Endodermal cell (in vitro differentiated cells): Measurements from ENCODE around the gene FBXL16. TPM values are rescaled to one million over a fixed set of nuclear protein-coding genes. Genes with fewer than 3 reads are reported as not detected.

Experiments used
- DNase-seq: peaks from one replicate; pipeline ENCODE4 v3.0.0-alpha.2; 2017
- H3K27ac ChIP-seq: 2 replicates; pipeline ENCODE4 v1.5.1; 2013; ENCODE audit warnings: mild to moderate bottlenecking, low read depth, low read length, moderate library complexity
- H3K27me3 ChIP-seq: 2 replicates; pipeline ENCODE4 v1.6.1; 2013; ENCODE audit warnings: mild to moderate bottlenecking, low read length, moderate library complexity; ENCODE audit not compliant: insufficient read depth, control insufficient read depth, poor library complexity, severe bottlenecking
- H3K36me3 ChIP-seq: 2 replicates; pipeline ENCODE4 v1.7.0; 2013; ENCODE audit warnings: mild to moderate bottlenecking, low read length, moderate library complexity; ENCODE audit not compliant: control insufficient read depth, insufficient read depth
- H3K4me1 ChIP-seq: one replicate; pipeline ENCODE4 v1.7.0; 2013; ENCODE audit warnings: low read length; ENCODE audit not compliant: control insufficient read depth, insufficient read depth
- H3K4me3 ChIP-seq: 2 replicates; pipeline ENCODE4 v1.5.1; 2013; ENCODE audit warnings: mild to moderate bottlenecking, low read length, moderate library complexity
- H3K9ac ChIP-seq: 2 replicates; pipeline ENCODE4 v1.6.1; 2013; ENCODE audit warnings: mild to moderate bottlenecking, low read length, moderate library complexity; ENCODE audit not compliant: poor library complexity, severe bottlenecking; ENCODE audit errors: extremely low read depth
- H3K9me3 ChIP-seq: 2 replicates; pipeline ENCODE4 v1.6.1; 2013; ENCODE audit warnings: mild to moderate bottlenecking, low read length, moderate library complexity; ENCODE audit not compliant: control insufficient read depth
- H3K27ac Mint-ChIP-seq: 2 replicates; pipeline ENCODE4 v1.8.0; 2020; ENCODE audit warnings: mixed read lengths
- H3K27me3 Mint-ChIP-seq: 2 replicates; pipeline ENCODE4 v1.8.0; 2021; ENCODE audit warnings: mild to moderate bottlenecking, mixed read lengths; ENCODE audit not compliant: insufficient read depth
- H3K36me3 Mint-ChIP-seq: 2 replicates; pipeline ENCODE4 v1.8.0; 2020; ENCODE audit warnings: low read depth, mixed read lengths
- H3K4me1 Mint-ChIP-seq: 2 replicates; pipeline ENCODE4 v1.8.0; 2020; ENCODE audit warnings: mixed read lengths
- H3K4me3 Mint-ChIP-seq: 2 replicates; pipeline ENCODE4 v1.8.0; 2020; ENCODE audit warnings: mild to moderate bottlenecking, moderate library complexity, mixed read lengths
- H3K9me3 Mint-ChIP-seq: 2 replicates; pipeline ENCODE4 v1.8.0; 2020; ENCODE audit warnings: mild to moderate bottlenecking, mixed read lengths
- WGBS, 2 experiments: methylation state at CpG; one replicate each; pipeline versions ENCODE4 v1.1.5 to v1.1.7; 2013; ENCODE audit warnings: missing lambda C conversion rate in 2 of 2, mixed read lengths in 1 of 2; ENCODE audit not compliant: insufficient coverage in 1 of 2, insufficient read length in 1 of 2; 5-methylcytosine and 5-hydroxymethylcytosine counted together
- total RNA-seq, 2 donors: library from RNA; stranded (reverse); fragmentation: NEBNext Ultra II Directional in 1 of 2; extraction: Animal tissue kit (Norgen Biotek cat#: 25700) in 1 of 2; gene quantifications; 2 replicates in 1 of 2; 3 replicates in 1 of 2; pipeline ENCODE4 v1.2.1, GENCODE V29; 2021
- TF ChIP-seq, protein P1 (sequence below): fragments of 200-600 bp; sonication (generic); conservative IDR thresholded peaks from 2 replicates; pipeline ENCODE4 v1.5.0; 2021; ENCODE audit warnings: antibody characterized with exemption, mild to moderate bottlenecking

FBXL16 gene
- total RNA-seq, 2 donors from 2014 or later: 0.38 to 2.2 TPM

GRCh38 chr16:694863-695354, 10.7 kb downstream of the FBXL16 start:
- Mint-ChIP-seq H3K4me3 (peak overlapping the region; percentile 43), H3K27ac (no peak overlapping the region), H3K27me3 (peaks cover 89% of the 10 kb centered on the region), H3K9me3 (no peaks in the 10 kb centered on the region), H3K36me3 (no peaks in the 10 kb centered on the region), H3K4me1 (no peaks in the 10 kb centered on the region)
- no peak overlapping the region for H3K27ac ChIP-seq
- no peaks in the 10 kb centered on the region for H3K36me3 ChIP-seq
- DNase-seq: no peak
- H3K9ac ChIP-seq: no peak overlapping the region
- H3K9me3 ChIP-seq: no peaks in the 10 kb centered on the region
- 3% methylated on average over 12 to 37 of the region's 37 CpGs for WGBS, 2 experiments
- TF ChIP-seq, protein P1, sequence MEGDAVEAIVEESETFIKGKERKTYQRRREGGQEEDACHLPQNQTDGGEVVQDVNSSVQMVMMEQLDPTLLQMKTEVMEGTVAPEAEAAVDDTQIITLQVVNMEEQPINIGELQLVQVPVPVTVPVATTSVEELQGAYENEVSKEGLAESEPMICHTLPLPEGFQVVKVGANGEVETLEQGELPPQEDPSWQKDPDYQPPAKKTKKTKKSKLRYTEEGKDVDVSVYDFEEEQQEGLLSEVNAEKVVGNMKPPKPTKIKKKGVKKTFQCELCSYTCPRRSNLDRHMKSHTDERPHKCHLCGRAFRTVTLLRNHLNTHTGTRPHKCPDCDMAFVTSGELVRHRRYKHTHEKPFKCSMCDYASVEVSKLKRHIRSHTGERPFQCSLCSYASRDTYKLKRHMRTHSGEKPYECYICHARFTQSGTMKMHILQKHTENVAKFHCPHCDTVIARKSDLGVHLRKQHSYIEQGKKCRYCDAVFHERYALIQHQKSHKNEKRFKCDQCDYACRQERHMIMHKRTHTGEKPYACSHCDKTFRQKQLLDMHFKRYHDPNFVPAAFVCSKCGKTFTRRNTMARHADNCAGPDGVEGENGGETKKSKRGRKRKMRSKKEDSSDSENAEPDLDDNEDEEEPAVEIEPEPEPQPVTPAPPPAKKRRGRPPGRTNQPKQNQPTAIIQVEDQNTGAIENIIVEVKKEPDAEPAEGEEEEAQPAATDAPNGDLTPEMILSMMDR: no peak
- no peak overlapping the region for H3K4me3 ChIP-seq
- H3K27me3 ChIP-seq: peaks cover 90% of the 10 kb centered on the region
- no peaks in the 10 kb centered on the region for H3K4me1 ChIP-seq

- DNase-seq: peak; percentile 65
- Mint-ChIP-seq H3K4me3 (peak overlapping the region; percentile 43), H3K9me3 (no peaks in the 10 kb centered on the region), H3K27ac (no peak overlapping the region), H3K4me1 (no peaks in the 10 kb centered on the region), H3K36me3 (no peaks in the 10 kb centered on the region), H3K27me3 (peaks cover 83% of the 10 kb centered on the region)
- Histone ChIP-seq H3K9ac (no peak overlapping the region), H3K9me3 (no peaks in the 10 kb centered on the region), H3K4me1 (peaks cover 3% of the 10 kb centered on the region), H3K27ac (no peak overlapping the region), H3K36me3 (no peaks in the 10 kb centered on the region), H3K27me3 (peaks cover 84% of the 10 kb centered on the region), H3K4me3 (no peak overlapping the region)
- WGBS, 2 experiments: 4 to 16% methylated on average over 11 to 64 of the region's 64 CpGs
- TF ChIP-seq, protein P1: no peak
Observed at GRCh38 chr16:694187-694862, 11.3 kb downstream of the FBXL16 start.

DNA sequence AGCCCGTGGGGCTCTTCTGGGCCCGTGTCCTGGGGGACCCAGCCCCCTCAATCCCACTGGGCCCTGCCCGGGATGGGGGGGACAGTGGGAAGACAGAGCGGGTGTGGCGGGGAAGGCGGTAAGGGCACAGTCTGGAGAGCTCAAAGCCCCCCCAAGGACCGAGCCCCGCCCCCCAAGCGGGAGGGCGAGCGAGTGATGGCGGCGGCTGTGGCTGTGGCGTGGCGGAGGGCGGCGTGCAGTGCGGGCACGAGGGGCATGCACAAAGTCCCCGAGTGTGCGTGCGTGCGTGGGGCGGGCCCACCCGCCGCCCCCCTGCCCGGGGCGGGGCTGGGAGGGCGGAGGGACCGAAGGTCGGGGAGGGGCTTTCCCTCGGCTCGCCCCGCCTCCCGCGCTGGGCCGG, 11.8 kb downstream of the FBXL16 start:
- WGBS, 2 experiments: 6 to 9% methylated on average over 4 to 37 of the region's 37 CpGs
- Histone ChIP-seq H3K27me3 (peaks cover 79% of the 10 kb centered on the region), H3K4me1 (peaks cover 5% of the 10 kb centered on the region), H3K4me3 (no peak overlapping the region), H3K27ac (no peak overlapping the region), H3K36me3 (no peaks in the 10 kb centered on the region), H3K9ac (no peak overlapping the region), H3K9me3 (no peaks in the 10 kb centered on the region)
- no peaks in the 10 kb centered on the region for H3K4me1 Mint-ChIP-seq
- H3K27me3 Mint-ChIP-seq: peaks cover 78% of the 10 kb centered on the region
- H3K36me3 Mint-ChIP-seq: no peaks in the 10 kb centered on the region
- no peak for DNase-seq
- no peaks in the 10 kb centered on the region for H3K9me3 Mint-ChIP-seq
- H3K4me3 Mint-ChIP-seq: peak overlapping the region; percentile 43
- no peak overlapping the region for H3K27ac Mint-ChIP-seq
- TF ChIP-seq, protein P1: no peak
